Vagina (tissue), 2 donors: Measurements from ENCODE around the gene JCAD. TPM values are rescaled to one million over a fixed set of nuclear protein-coding genes. Genes with fewer than 3 reads are reported as not detected.
A peak's percentile ranks its signal among the peaks of the same experiment; 100 is the strongest.

ENCODE experiments used
- DNase-seq, 2 donors: peaks; one replicate each; pipeline ENCODE4 v3.0.0-alpha.2; 2017; ENCODE audit errors: extremely low spot score in 2 of 2
- H3K27ac ChIP-seq: fragments of 200-600 bp; sonication (generic); one replicate; pipeline ENCODE4 v1.5.1; 2019
- H3K27me3 ChIP-seq: fragments of 200-600 bp; sonication (generic); one replicate; pipeline ENCODE4 v1.5.1; 2019
- H3K36me3 ChIP-seq, 2 donors: fragments of 200-600 bp; sonication (generic); one replicate each; pipeline ENCODE4 v1.5.1; 2017 to 2019
- H3K4me1 ChIP-seq: fragments of 200-600 bp; sonication (generic); one replicate; pipeline ENCODE4 v1.5.1; 2019
- H3K4me3 ChIP-seq, 2 donors: fragments of 200-600 bp; sonication (generic); 1 replicate in 1 of 2; 2 replicates in 1 of 2; pipeline ENCODE4 v1.5.1; 2016 to 2019
- H3K9me3 ChIP-seq: fragments of 200-600 bp; sonication (generic); one replicate; pipeline ENCODE4 v1.5.1; 2019
- POLR2A ChIP-seq, 2 donors: fragments of 450-650 bp; IDR thresholded peaks; one replicate each; pipeline ENCODE4 v1.6.1; 2017; ENCODE audit warnings: antibody characterized with exemption in 2 of 2, mild to moderate bottlenecking in 2 of 2, moderate library complexity in 2 of 2
- POLR2AphosphoS5 ChIP-seq, 2 donors: sonication (generic); formaldehyde crosslinking; IDR thresholded peaks; one replicate each; pipeline ENCODE4 v1.9.0; 2017; ENCODE audit warnings: antibody characterized with exemption in 2 of 2, mild to moderate bottlenecking in 2 of 2, low read depth in 1 of 2; ENCODE audit not compliant: insufficient read depth in 1 of 2
- intact Hi-C: fragments of 100-400 bp; cut with DNase I; formaldehyde crosslinking; loops from one replicate; pipeline ENCODE4 v1.15.1; 2023
- total RNA-seq: library from RNA; depleted of rRNA; stranded (reverse); fragments of >200 nt; gene quantifications from one replicate; pipeline ENCODE4 v1.2.3, GENCODE V29; 2016
- TF ChIP-seq, protein P1 (sequence below), 3 experiments: fragments of 450-650 bp in 2 of 3; fragments of 200-600 bp in 1 of 3; sonication (generic) in 1 of 3; IDR thresholded peaks; one replicate each; pipeline ENCODE4 v1.5.1; 2017 to 2019; ENCODE audit warnings: antibody characterized with exemption in 3 of 3, mild to moderate bottlenecking in 2 of 3, moderate library complexity in 2 of 3

The JCAD gene
- total RNA-seq, 1 donor from 2014 or later: 40.3 TPM

DNA sequence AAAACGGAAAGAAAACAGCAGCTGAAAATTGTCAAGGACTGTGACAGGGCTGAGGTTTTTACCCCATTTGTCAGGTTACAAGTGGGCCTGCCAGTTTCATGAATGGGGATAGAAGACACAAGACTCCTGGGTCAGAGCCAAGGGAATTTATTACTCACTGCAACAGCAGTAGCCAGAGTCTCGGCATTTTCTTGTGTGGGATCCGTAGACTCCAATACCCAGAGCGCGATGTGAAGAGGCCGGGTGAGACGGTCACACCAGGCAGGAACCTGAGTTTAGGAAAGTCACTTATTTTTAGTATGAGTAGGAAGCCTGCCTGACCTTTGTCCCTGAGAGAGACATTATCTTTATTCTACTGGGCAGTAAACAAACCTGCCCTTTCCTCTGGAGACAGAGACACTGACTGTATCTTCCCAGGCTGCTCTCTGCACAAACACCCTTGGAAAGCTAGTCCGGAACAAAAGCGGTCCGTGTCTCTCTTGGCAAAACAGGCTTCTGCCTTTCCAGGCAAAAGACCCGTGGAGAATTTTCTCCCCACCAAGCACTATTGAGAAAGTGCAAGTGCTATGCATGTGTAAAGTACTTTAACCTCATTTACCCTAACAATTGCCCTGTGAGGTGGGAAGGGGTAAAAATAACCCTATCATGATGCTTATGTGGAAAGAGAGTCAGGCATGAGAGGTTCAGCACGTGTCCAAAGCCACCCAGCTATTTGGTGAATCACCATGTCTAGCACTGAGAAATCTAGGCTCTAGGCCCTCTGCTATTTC is 58.4 kb downstream of the JCAD start:
- TF ChIP-seq POLR2AphosphoS5 (IDR thresholded peaks at IDR 0.05; ENCODE audit: insufficient read depth in 1 of 2, low read depth in 1 of 2) (peak in 1 of 2 donors; percentile 68), POLR2A (IDR thresholded peaks at IDR 0.05) (no peak)
- DNase-seq: no peak
- Histone ChIP-seq H3K4me1 (peaks cover 18% of the 10 kb centered on the region), H3K9me3 (no peaks in the 10 kb centered on the region), H3K4me3 (peak overlapping the region in 1 of 2 donors; percentile 2), H3K27ac (peak overlapping the region; percentile 28), H3K36me3 (no peaks in the 10 kb centered on the region), H3K27me3 (no peaks in the 10 kb centered on the region)
- intact Hi-C loops: no loop called here

DNA sequence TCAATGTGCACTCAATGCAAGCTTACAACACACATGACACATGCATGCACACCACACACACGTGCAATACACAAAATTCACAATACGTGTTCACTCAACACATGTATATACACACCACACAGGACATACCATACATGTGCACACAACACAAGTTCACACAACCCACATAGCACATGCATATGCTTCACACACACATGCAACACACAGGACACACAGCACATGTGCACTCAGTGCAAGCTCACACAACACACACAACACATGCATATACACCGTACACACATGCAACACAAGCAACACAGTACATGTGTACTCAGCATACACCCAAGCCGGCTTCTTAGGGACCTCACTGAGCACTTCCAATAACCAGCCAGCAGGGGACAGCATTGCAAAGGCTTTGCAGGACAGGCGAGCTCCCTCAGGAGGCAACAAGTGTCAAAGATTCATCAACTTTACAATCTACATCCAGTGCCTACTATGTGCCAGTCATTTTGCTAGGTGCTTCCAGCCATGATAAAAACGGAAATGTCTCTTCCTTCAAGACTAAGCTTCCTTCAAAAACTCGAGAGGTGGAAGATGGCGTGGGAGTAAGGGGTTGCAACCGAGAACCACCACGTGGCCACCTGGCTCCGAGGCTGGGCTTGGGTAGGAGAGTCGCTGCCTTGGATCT is 61.1 kb downstream of the JCAD start:
- H3K27me3 ChIP-seq: no peaks in the 10 kb centered on the region
- H3K27ac ChIP-seq: no peak overlapping the region
- no peak overlapping the region for H3K4me3 ChIP-seq
- no peaks in the 10 kb centered on the region for H3K9me3 ChIP-seq
- TF ChIP-seq POLR2A (IDR thresholded peaks at IDR 0.05) (no peak), POLR2AphosphoS5 (IDR thresholded peaks at IDR 0.05; ENCODE audit: insufficient read depth in 1 of 2, low read depth in 1 of 2) (no peak)
- TF ChIP-seq, protein P1, sequence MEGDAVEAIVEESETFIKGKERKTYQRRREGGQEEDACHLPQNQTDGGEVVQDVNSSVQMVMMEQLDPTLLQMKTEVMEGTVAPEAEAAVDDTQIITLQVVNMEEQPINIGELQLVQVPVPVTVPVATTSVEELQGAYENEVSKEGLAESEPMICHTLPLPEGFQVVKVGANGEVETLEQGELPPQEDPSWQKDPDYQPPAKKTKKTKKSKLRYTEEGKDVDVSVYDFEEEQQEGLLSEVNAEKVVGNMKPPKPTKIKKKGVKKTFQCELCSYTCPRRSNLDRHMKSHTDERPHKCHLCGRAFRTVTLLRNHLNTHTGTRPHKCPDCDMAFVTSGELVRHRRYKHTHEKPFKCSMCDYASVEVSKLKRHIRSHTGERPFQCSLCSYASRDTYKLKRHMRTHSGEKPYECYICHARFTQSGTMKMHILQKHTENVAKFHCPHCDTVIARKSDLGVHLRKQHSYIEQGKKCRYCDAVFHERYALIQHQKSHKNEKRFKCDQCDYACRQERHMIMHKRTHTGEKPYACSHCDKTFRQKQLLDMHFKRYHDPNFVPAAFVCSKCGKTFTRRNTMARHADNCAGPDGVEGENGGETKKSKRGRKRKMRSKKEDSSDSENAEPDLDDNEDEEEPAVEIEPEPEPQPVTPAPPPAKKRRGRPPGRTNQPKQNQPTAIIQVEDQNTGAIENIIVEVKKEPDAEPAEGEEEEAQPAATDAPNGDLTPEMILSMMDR (IDR thresholded peaks at IDR 0.05): peak; percentile 68 to 94 (median 91)
- DNase-seq: no peak
- intact Hi-C loops: loop anchor here (5.0 to 10.0 kb wide), 2 partner anchors 227 to 244 kb away; no protein-coding TSS in a partner anchor
- H3K4me1 ChIP-seq: peaks cover 18% of the 10 kb centered on the region
- no peaks in the 10 kb centered on the region for H3K36me3 ChIP-seq

DNA sequence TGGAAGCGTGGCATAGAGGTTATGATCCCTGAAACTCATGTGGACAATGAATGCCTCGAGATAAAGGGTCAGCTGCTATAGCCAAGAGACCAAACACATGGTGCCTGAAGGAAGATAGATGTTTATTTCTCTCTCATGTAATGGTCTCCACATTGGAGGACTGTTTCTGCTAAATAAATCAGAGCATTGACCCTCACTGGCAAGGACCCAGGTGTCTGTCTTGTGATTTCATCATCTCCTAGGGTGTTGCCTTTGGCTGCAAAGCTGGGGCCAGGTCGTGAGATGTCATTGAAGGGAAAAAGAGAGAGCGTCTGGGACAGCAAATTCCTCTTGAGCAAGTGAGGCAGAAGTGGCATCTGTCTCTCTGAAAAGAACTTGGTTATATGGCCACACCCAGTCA is 64.6 kb downstream of the JCAD start:
- Histone ChIP-seq H3K27me3 (no peaks in the 10 kb centered on the region), H3K4me3 (no peak overlapping the region), H3K36me3 (no peaks in the 10 kb centered on the region), H3K27ac (no peak overlapping the region), H3K4me1 (no peaks in the 10 kb centered on the region), H3K9me3 (no peaks in the 10 kb centered on the region)
- TF ChIP-seq POLR2AphosphoS5 (IDR thresholded peaks at IDR 0.05; ENCODE audit: insufficient read depth in 1 of 2, low read depth in 1 of 2) (no peak), POLR2A (IDR thresholded peaks at IDR 0.05) (no peak)
- TF ChIP-seq, protein P1 (IDR thresholded peaks at IDR 0.05): no peak
- intact Hi-C loops: loop anchor here (5.0 to 10.0 kb wide), 2 partner anchors 230 to 247 kb away; no protein-coding TSS in a partner anchor
- no peak for DNase-seq

DNA sequence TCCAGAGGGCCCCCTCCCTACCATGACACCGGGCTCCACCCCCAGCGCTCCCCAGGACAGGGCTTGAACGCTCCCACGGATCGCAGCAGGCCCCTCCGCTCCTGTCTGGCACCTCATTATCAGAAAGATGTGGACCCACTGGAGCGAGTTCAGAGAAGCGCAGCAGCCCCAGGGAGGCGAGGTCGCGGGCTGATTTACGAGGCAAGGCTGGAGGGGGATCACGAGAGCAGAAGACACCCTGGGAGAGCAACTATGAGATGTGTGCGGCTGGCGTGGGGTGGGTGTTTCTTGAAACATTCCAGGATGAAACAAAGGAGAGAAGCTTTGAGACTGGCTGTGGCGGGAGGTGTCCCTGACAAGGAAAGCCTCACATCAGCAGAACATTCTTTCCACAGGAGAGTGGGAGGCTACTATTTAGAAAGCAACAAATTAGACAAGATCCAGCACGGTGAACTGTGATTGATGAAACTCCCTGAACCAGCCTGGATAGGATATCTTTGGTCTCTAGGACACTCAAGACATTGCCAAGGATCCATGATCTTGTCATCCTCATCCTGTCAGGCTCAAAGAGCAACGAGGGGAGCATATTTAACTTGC is 66.0 kb downstream of the JCAD start:
- DNase-seq: no peak
- H3K27me3 ChIP-seq: no peaks in the 10 kb centered on the region
- H3K36me3 ChIP-seq: no peaks in the 10 kb centered on the region
- no peaks in the 10 kb centered on the region for H3K9me3 ChIP-seq
- H3K4me3 ChIP-seq: no peak overlapping the region
- no peak overlapping the region for H3K27ac ChIP-seq
- TF ChIP-seq POLR2AphosphoS5 (IDR thresholded peaks at IDR 0.05; ENCODE audit: insufficient read depth in 1 of 2, low read depth in 1 of 2): no peak
- TF ChIP-seq, protein P1 (IDR thresholded peaks at IDR 0.05): no peak
- no peak for TF ChIP-seq POLR2A (IDR thresholded peaks at IDR 0.05)
- no peaks in the 10 kb centered on the region for H3K4me1 ChIP-seq
- intact Hi-C loops: loop anchor here (10.0 kb wide), 1 partner anchor 231 kb away; no protein-coding TSS in a partner anchor

DNA sequence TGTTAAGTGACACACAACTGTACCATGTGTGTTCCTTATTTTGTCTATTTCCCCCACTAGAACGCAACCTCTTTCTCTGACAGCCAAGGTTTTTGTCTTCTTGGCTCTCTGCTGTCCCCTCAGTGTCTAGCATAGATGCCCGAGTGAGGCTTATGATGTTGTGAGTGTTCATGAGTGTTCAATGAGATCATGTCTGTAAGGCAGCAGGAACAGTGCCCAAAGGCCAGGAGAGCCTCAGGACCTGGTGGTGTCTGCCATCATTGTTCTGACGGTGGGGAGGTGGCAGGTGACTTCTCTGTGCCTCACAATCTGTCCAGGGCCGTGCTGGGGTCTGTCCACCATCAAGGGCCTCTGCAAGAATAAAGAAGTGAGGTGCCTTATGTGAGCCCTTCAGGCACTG is 66.5 kb downstream of the JCAD start:
- H3K9me3 ChIP-seq: no peaks in the 10 kb centered on the region
- no peak for DNase-seq
- no peak overlapping the region for H3K4me3 ChIP-seq
- H3K27ac ChIP-seq: no peak overlapping the region
- H3K4me1 ChIP-seq: no peaks in the 10 kb centered on the region
- no peak for TF ChIP-seq POLR2A (IDR thresholded peaks at IDR 0.05)
- TF ChIP-seq, protein P1 (IDR thresholded peaks at IDR 0.05): no peak
- TF ChIP-seq POLR2AphosphoS5 (IDR thresholded peaks at IDR 0.05; ENCODE audit: insufficient read depth in 1 of 2, low read depth in 1 of 2): no peak
- H3K36me3 ChIP-seq: no peaks in the 10 kb centered on the region
- intact Hi-C loops: loop anchor here (10.0 kb wide), 1 partner anchor 232 kb away; no protein-coding TSS in a partner anchor
- no peaks in the 10 kb centered on the region for H3K27me3 ChIP-seq
